Loucy (cell line): Measurements from ENCODE around the gene CAPZA2.

Source experiments
- EZH2phosphoT487 ChIP-seq: fragments of 200-600 bp; IDR thresholded peaks from 2 replicates; pipeline ENCODE4 v1.6.1; 2018; ENCODE audit warnings: antibody characterized with exemption, mild to moderate bottlenecking, moderate library complexity, borderline replicate concordance
- TF ChIP-seq, protein P1 (sequence below): fragments of 200-600 bp; sonication (generic); conservative IDR thresholded peaks from 2 replicates; pipeline ENCODE4 v1.5.1; 2014; ENCODE audit warnings: mild to moderate bottlenecking, antibody characterized with exemption, low read length

DNA sequence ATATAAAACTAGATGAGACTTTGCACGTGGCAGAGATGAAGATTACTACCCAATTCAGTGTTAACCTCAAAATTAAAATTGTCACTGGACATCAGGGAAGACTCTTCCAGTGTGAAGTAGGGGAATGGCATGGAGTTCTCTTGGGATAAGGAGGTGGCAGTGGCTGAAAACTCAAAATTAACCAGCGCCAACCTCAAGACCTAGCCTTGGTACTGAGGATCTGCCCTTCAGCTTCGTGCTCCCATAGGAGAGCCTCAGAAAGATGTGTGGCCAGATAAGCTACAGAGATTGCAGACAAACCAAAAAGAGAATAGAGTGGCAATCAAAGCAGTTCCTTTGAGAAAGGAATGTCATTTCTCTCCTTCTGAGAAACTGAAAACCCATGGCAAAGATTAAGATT lies 47.3 kb upstream of the CAPZA2 start:
- TF ChIP-seq, protein P1, sequence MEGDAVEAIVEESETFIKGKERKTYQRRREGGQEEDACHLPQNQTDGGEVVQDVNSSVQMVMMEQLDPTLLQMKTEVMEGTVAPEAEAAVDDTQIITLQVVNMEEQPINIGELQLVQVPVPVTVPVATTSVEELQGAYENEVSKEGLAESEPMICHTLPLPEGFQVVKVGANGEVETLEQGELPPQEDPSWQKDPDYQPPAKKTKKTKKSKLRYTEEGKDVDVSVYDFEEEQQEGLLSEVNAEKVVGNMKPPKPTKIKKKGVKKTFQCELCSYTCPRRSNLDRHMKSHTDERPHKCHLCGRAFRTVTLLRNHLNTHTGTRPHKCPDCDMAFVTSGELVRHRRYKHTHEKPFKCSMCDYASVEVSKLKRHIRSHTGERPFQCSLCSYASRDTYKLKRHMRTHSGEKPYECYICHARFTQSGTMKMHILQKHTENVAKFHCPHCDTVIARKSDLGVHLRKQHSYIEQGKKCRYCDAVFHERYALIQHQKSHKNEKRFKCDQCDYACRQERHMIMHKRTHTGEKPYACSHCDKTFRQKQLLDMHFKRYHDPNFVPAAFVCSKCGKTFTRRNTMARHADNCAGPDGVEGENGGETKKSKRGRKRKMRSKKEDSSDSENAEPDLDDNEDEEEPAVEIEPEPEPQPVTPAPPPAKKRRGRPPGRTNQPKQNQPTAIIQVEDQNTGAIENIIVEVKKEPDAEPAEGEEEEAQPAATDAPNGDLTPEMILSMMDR = no peak
- no peak for TF ChIP-seq EZH2phosphoT487
